ENCODE measurements around the gene COMP. TPM values are rescaled to one million over a fixed set of nuclear protein-coding genes. Genes with fewer than 3 reads are reported as not detected.

COMP gene
- total RNA-seq, 4 donors from 2014 or later: 1.3 to 8.0 (median 5.3) TPM; not detected in 1

GRCh38 chr19:18745012-18745735 lies 45.9 kb downstream of the COMP start:
- peaks cover 0 to 7% (median 0%) of the 10 kb centered on the region in 3 donors for H3K36me3 ChIP-seq
- TF ChIP-seq POLR2A (IDR thresholded peaks at IDR 0.05) (no peak), CTCF (IDR thresholded peaks at IDR 0.05) (no peak)
- no peak overlapping the region for H3K27ac ChIP-seq
- no peak for DNase-seq
- WGBS, 2 donors: 50 to 60% methylated on average over 2 to 7 of the region's 26 CpGs
- intact Hi-C loops (cut with DNase I): no loop called here
- no peaks in the 10 kb centered on the region for H3K9me3 ChIP-seq
- peaks cover 4 to 55% (median 16%) of the 10 kb centered on the region in 3 donors for H3K4me1 ChIP-seq
- H3K27me3 ChIP-seq: peaks cover 0 to 36% (median 0%) of the 10 kb centered on the region in 4 donors
- no peak overlapping the region for H3K4me3 ChIP-seq

GRCh38 chr19:18743784-18744418 lies 47.2 kb downstream of the COMP start:
- Histone ChIP-seq H3K27ac (no peak overlapping the region), H3K36me3 (no peaks in the 10 kb centered on the region), H3K27me3 (peaks cover 0 to 36% (median 0%) of the 10 kb centered on the region in 4 donors), H3K4me1 (peaks cover 4 to 55% (median 16%) of the 10 kb centered on the region in 3 donors), H3K4me3 (no peak overlapping the region), H3K9me3 (no peaks in the 10 kb centered on the region)
- intact Hi-C loops (cut with DNase I): no loop called here
- WGBS, 2 donors: 62% methylated on average over 4 of the region's 36 CpGs; no CpG with 5 or more reads in 1 of the 2 donors
- TF ChIP-seq POLR2A (IDR thresholded peaks at IDR 0.05): no peak
- no peak for DNase-seq

- no peaks in the 10 kb centered on the region for H3K9me3 ChIP-seq
- H3K27me3 ChIP-seq: peaks cover 0 to 36% (median 0%) of the 10 kb centered on the region in 4 donors
- no CpG with 5 or more reads among the region's 38 CpGs for WGBS, 2 donors
- no peak overlapping the region for H3K4me3 ChIP-seq
- DNase-seq: no peak
- intact Hi-C loops (cut with DNase I): no loop called here
- H3K27ac ChIP-seq: no peak overlapping the region
- TF ChIP-seq POLR2A (IDR thresholded peaks at IDR 0.05) (no peak), CTCF (IDR thresholded peaks at IDR 0.05) (no peak)
- H3K4me1 ChIP-seq: peaks cover 4 to 55% (median 16%) of the 10 kb centered on the region in 3 donors
- no peaks in the 10 kb centered on the region for H3K36me3 ChIP-seq
Observed at GRCh38 chr19:18742838-18743783, 48.0 kb downstream of the COMP start.

- DNase-seq: no peak
- 80 to 81% methylated on average over 2 to 11 of the region's 14 CpGs for WGBS, 2 donors
- H3K27ac ChIP-seq: no peak overlapping the region
- H3K4me1 ChIP-seq: peaks cover 4 to 55% (median 16%) of the 10 kb centered on the region in 3 donors
- no peak for TF ChIP-seq POLR2A (IDR thresholded peaks at IDR 0.05)
- TF ChIP-seq CTCF (IDR thresholded peaks at IDR 0.05): no peak
- intact Hi-C loops (cut with DNase I): no loop called here
- H3K27me3 ChIP-seq: peaks cover 0 to 36% (median 0%) of the 10 kb centered on the region in 4 donors
- H3K36me3 ChIP-seq: no peaks in the 10 kb centered on the region
- H3K4me3 ChIP-seq: no peak overlapping the region
- H3K9me3 ChIP-seq: no peaks in the 10 kb centered on the region
Observed at GRCh38 chr19:18742324-18742723, 48.8 kb downstream of the COMP start.

All from esophagus squamous epithelium (tissue), 5 donors.